Activated naive CD4-positive, alpha-beta T cell treated with anti-CD3 and anti-CD28 coated beads, Interleukin-2, amount 50 U/mL, for 72 hours (primary cell): ENCODE results near the gene KYNU. TPM values are rescaled to one million over a fixed set of nuclear protein-coding genes. Genes with fewer than 3 reads are reported as not detected.
"Not testable (repeated sequence)": the region's sequence is repeated elsewhere in the genome, so short reads cannot be mapped to it uniquely, and the experiment has no call there.

Source experiments
- ATAC-seq, 2 donors: fragments of 150-1000 bp; cut with Tn5 transposase; 2 replicates each; pipeline ENCODE4 v1.10.0; 2021; ENCODE audit warnings: mild to moderate bottlenecking in 2 of 2, moderate library complexity in 2 of 2
- DNase-seq, 2 donors: peaks; one replicate each; pipeline ENCODE4 v3.0.0; 2021 to 2022; ENCODE audit warnings: low spot score in 2 of 2
- H3K27ac Mint-ChIP-seq, 2 donors: one replicate each; pipeline ENCODE4 v1.8.0; 2022; ENCODE audit warnings: mild to moderate bottlenecking in 2 of 2, mixed read lengths in 2 of 2
- H3K36me3 Mint-ChIP-seq, 2 donors: one replicate each; pipeline ENCODE4 v1.8.0; 2022; ENCODE audit warnings: mixed read lengths in 2 of 2
- H3K9me3 Mint-ChIP-seq, 2 donors: one replicate each; pipeline ENCODE4 v1.8.0; 2022; ENCODE audit warnings: mixed read lengths in 2 of 2
- total RNA-seq, 2 donors: library from RNA; stranded (reverse); gene quantifications; one replicate each; pipeline ENCODE4 v1.2.3, GENCODE V29; 2022

The KYNU gene
- total RNA-seq, 2 donors from 2014 or later = not detected

GRCh38 chr2:142883526-142883925 is 6.1 kb downstream of the KYNU start:
- ATAC-seq (no peak), DNase-seq (no peak)
- peaks cover 0 to 5% of the 10 kb centered on the region in 2 donors for H3K36me3 Mint-ChIP-seq
- H3K27ac Mint-ChIP-seq = no peak overlapping the region
- peaks cover 4 to 6% of the 10 kb centered on the region in 2 donors for H3K9me3 Mint-ChIP-seq

GRCh38 chr2:142885543-142885942 is 8.1 kb downstream of the KYNU start:
- no peak for ATAC-seq
- Mint-ChIP-seq H3K9me3 (peaks cover 4 to 6% of the 10 kb centered on the region in 2 donors), H3K36me3 (peaks cover 0 to 5% of the 10 kb centered on the region in 2 donors), H3K27ac (no peak overlapping the region)
- DNase-seq = no peak

DNA sequence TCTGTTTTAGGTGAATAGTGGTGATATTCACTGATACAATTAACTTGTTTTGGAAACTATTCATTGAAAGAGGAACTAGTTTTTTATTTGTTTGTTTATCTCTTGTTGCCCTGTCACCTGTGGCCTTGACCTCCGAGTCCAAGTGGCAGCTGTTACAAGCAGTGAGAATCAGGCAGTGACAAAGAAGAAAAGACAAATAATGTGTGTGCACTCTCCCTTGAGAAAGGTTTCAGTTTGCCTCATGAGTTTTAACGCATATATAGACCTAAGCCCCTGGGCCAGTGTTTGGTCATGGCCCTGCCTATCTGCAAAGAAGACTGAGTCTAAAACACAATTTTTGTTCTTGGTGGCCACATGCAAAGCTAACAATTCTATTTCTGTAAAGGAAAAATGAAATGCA is 15.3 kb downstream of the KYNU start:
- DNase-seq = no peak
- no peaks in the 10 kb centered on the region for H3K9me3 Mint-ChIP-seq
- H3K36me3 Mint-ChIP-seq = no peaks in the 10 kb centered on the region
- no peak for ATAC-seq
- no peak overlapping the region for H3K27ac Mint-ChIP-seq

- no peak for ATAC-seq
- Mint-ChIP-seq H3K27ac (no peak overlapping the region), H3K9me3 (no peaks in the 10 kb centered on the region), H3K36me3 (no peaks in the 10 kb centered on the region)
- DNase-seq = no peak
Observed at GRCh38 chr2:142893241-142893640, 15.8 kb downstream of the KYNU start.

DNA sequence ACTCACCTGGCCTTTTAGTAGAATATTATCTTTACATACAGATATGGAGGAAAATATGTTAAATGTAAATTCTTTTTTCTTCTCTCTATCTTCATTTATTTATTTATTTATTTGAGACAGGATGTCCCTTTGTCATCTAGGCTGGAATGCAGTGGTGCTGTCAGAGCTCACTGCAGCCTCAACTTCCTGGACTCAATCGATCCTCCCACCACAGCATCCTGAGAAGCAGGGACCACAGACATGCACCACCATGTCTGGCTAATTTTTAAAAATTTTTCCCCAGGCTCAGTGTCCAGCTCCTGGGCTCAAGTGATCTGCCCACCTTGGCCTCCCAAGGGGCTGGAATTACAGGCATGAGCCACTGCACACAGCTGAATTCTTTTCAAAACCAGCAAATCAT is 20.3 kb downstream of the KYNU start:
- DNase-seq (no peak), ATAC-seq (no peak)
- no peaks in the 10 kb centered on the region for H3K36me3 Mint-ChIP-seq
- H3K9me3 Mint-ChIP-seq = peaks cover 0 to 3% of the 10 kb centered on the region in 2 donors
- no peak overlapping the region for H3K27ac Mint-ChIP-seq

- not testable (repeated sequence) for H3K36me3 Mint-ChIP-seq, DNase-seq, H3K27ac Mint-ChIP-seq, H3K9me3 Mint-ChIP-seq, ATAC-seq
Observed at GRCh38 chr2:142900327-142900726, 22.9 kb downstream of the KYNU start.

- Mint-ChIP-seq H3K36me3 (no peaks in the 10 kb centered on the region), H3K27ac (no peak overlapping the region), H3K9me3 (peaks cover 0 to 3% of the 10 kb centered on the region in 2 donors)
- no peak for DNase-seq
- ATAC-seq = no peak
Observed at GRCh38 chr2:142901780-142902179, 24.3 kb downstream of the KYNU start.

DNA sequence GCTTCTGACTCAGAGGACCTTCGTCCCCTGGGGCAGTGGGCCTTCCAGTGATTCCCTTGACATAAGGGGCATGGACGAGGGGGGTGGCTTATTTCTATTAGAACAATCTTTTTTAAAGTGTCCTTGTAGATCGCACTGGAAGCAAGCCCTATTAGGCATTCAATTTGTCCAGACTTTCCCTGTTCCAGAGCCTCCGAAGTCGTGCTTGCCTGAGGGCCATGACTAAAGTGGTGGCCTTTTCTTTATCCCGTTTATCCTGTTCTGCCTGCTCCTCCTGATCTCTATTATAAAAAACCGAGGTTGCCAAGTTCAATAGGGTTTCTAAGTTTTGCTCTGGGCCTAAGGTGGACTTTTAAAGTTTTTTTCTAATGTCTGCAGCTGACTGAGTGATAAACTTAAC is 26.3 kb downstream of the KYNU start:
- H3K36me3 Mint-ChIP-seq, ATAC-seq, H3K27ac Mint-ChIP-seq, H3K9me3 Mint-ChIP-seq, DNase-seq: not testable (repeated sequence)

GRCh38 chr2:142907653-142908052 is 30.2 kb downstream of the KYNU start:
- no peak overlapping the region for H3K27ac Mint-ChIP-seq
- ATAC-seq (no peak), DNase-seq (no peak)
- H3K9me3 Mint-ChIP-seq = no peaks in the 10 kb centered on the region
- no peaks in the 10 kb centered on the region for H3K36me3 Mint-ChIP-seq

GRCh38 chr2:142914507-142915313 is 37.2 kb downstream of the KYNU start:
- H3K36me3 Mint-ChIP-seq = no peaks in the 10 kb centered on the region
- DNase-seq (no peak), ATAC-seq (no peak)
- peaks cover 0 to 7% of the 10 kb centered on the region in 2 donors for H3K9me3 Mint-ChIP-seq
- H3K27ac Mint-ChIP-seq = no peak overlapping the region

GRCh38 chr2:142915502-142915901 is 38.0 kb downstream of the KYNU start:
- peaks cover 0 to 7% of the 10 kb centered on the region in 2 donors for H3K9me3 Mint-ChIP-seq
- H3K36me3 Mint-ChIP-seq = no peaks in the 10 kb centered on the region
- no peak for ATAC-seq
- no peak for DNase-seq
- no peak overlapping the region for H3K27ac Mint-ChIP-seq

- H3K9me3 Mint-ChIP-seq = peaks cover 0 to 7% of the 10 kb centered on the region in 2 donors
Observed at GRCh38 chr2:142918624-142919023, 41.2 kb downstream of the KYNU start.

DNA sequence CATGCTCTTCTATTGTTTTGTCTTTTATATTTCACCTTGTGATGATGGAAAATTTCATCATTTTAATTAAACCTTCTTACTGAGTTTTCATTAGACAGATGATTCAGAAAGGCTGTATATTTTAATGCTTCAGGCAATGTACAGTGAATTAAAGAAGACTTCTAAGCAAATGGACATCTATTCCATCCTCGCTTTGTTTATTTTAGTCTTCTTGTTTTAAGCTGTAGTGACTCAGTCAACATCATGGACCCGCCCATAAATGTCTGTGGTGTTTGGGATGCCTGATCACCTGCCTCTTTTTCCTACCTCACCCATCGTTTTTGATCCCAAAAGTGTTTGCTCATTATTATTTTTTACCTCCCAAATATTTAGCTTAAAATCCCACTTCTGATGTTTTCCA is 43.1 kb downstream of the KYNU start:
- no peaks in the 10 kb centered on the region for H3K9me3 Mint-ChIP-seq
- H3K27ac Mint-ChIP-seq = no peak overlapping the region
- H3K36me3 Mint-ChIP-seq = no peaks in the 10 kb centered on the region
- ATAC-seq = no peak
- no peak for DNase-seq

More at GRCh38 chr2:142918624-142919023, 41.2 kb downstream of the KYNU start:
- no peaks in the 10 kb centered on the region for H3K36me3 Mint-ChIP-seq
- no peak overlapping the region for H3K27ac Mint-ChIP-seq
- no peak for DNase-seq
- ATAC-seq = no peak

DNA sequence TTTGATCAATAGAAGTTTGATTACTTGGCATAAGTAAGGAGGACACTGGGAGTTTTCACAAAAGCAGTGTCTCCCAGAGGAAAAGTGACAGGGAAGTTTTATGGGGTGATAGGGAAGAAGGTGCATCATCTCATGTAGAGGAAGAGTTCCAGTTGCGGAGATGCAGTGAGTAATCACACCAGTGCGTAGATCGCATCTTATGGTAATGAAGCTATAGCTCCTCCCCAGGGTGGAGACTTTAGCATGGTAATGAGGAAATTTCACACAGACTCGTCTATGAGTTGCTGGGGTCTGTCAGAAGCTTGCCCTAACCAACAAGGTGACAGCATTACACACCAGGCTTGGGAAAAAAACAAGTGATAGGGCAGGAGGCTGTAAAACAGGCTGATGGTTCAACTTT is 49.0 kb downstream of the KYNU start:
- ATAC-seq = no peak
- H3K9me3 Mint-ChIP-seq = no peaks in the 10 kb centered on the region

DNA sequence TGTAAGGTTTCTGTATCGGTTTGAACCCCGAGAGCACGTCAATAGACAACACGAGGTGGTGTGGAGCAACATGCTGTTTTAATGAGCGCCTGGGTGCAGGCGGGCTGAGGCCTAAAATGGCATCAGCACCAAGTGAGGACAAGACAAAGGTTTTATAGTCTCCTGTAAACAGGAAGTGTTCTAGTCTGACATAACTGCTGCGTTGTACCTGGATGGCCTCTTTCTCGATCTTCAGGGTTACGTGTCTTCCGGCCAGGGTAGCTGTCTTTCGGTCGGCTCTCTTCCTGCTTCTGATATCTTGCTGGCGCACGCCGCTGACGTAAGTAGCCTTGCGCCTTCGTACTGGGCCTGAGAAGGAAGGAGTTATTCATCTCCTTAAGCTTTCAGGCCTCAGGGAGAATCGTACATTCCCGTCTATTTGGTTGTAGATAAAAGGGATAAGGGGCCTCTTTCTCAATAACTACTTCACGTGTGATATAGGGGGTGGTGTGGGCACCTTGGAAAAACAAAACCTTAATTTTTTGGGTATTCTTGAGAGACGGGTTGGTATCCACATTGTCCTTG is 53.5 kb downstream of the KYNU start:
- no peaks in the 10 kb centered on the region for H3K9me3 Mint-ChIP-seq
- DNase-seq (no peak), ATAC-seq (no peak)
- no peak overlapping the region for H3K27ac Mint-ChIP-seq
- H3K36me3 Mint-ChIP-seq = no peaks in the 10 kb centered on the region

More for the DNA sequence above, 49.0 kb downstream of the KYNU start:
- no peak for DNase-seq
- Mint-ChIP-seq H3K36me3 (no peaks in the 10 kb centered on the region), H3K27ac (no peak overlapping the region)

- Mint-ChIP-seq H3K36me3 (no peaks in the 10 kb centered on the region), H3K27ac (no peak overlapping the region), H3K9me3 (no peaks in the 10 kb centered on the region)
- DNase-seq = no peak
- no peak for ATAC-seq
Observed at GRCh38 chr2:142933916-142934315, 56.5 kb downstream of the KYNU start.

DNA sequence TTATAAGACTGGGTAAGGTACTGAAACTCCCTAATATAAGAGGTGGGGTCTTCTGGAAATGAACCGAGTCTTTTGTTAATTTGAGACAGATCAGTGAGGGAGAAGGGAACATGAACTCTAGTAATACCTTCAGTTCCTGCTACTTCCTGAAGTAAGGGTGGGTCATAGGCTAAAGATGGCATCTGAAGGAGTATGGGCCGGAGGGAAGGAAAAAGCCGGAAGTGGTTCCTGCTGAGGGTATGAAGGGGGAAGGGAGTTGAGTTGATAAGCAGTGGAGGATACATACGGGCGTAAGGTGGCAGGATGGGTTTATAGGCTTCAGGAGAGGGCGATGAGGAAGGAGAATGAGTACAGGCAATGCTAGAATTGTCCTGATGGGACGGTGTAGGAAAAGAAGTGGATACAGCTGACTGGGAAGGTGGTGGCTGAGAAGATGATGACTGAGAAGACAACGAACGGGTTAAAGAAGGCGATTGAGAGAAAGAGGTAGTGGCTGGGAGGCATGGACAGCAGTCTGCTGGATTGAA is 58.2 kb downstream of the KYNU start:
- ATAC-seq (no peak), DNase-seq (no peak)
- H3K36me3 Mint-ChIP-seq = no peaks in the 10 kb centered on the region
- H3K9me3 Mint-ChIP-seq = no peaks in the 10 kb centered on the region
- H3K27ac Mint-ChIP-seq = peak overlapping the region in 1 of 2 donors; percentile 39

GRCh38 chr2:142936629-142937028 is 59.2 kb downstream of the KYNU start:
- no peaks in the 10 kb centered on the region for H3K9me3 Mint-ChIP-seq
- DNase-seq (no peak), ATAC-seq (no peak)
- H3K36me3 Mint-ChIP-seq = no peaks in the 10 kb centered on the region
- no peak overlapping the region for H3K27ac Mint-ChIP-seq
